ENCODE results near the gene CEP68. TPM values are rescaled to one million over a fixed set of nuclear protein-coding genes. Genes with fewer than 3 reads are reported as not detected.

The CEP68 gene
- total RNA-seq, 4 donors from 2014 or later, result 3.9 to 17.4 (median 8.6) TPM

GRCh38 chr2:65021709-65022108 lies 34.5 kb upstream of the CEP68 start:
- Histone ChIP-seq H3K27ac (no peak overlapping the region), H3K4me3 (no peak overlapping the region), H3K9me3 (no peaks in the 10 kb centered on the region), H3K27me3 (no peaks in the 10 kb centered on the region), H3K4me1 (peaks cover 0 to 30% (median 17%) of the 10 kb centered on the region in 3 donors), H3K36me3 (peaks cover 0 to 61% (median 21%) of the 10 kb centered on the region in 3 donors)
- WGBS, 2 donors, result 59 to 63% methylated on average over 3 to 4 of the region's 4 CpGs
- intact Hi-C loops (cut with DNase I), result no loop called here
- TF ChIP-seq CTCF (IDR thresholded peaks at IDR 0.05) (no peak), POLR2A (IDR thresholded peaks at IDR 0.05) (no peak)
- no peak for DNase-seq

- no peak for DNase-seq
- Histone ChIP-seq H3K9me3 (no peaks in the 10 kb centered on the region), H3K36me3 (peaks cover 0 to 56% (median 21%) of the 10 kb centered on the region in 3 donors), H3K4me1 (peaks cover 0 to 25% (median 17%) of the 10 kb centered on the region in 3 donors), H3K27ac (no peak overlapping the region), H3K4me3 (no peak overlapping the region), H3K27me3 (no peaks in the 10 kb centered on the region)
- 91% methylated on average over 6 of the region's 6 CpGs for WGBS, 2 donors
- intact Hi-C loops (cut with DNase I), result no loop called here
- TF ChIP-seq POLR2A (IDR thresholded peaks at IDR 0.05) (no peak), CTCF (IDR thresholded peaks at IDR 0.05) (no peak)
These were observed 34.0 kb upstream of the CEP68 start for GRCh38 chr2:65022189-65022588.

- DNase-seq, result no peak
- WGBS, 2 donors, result 75% methylated on average over 2 to 5 of the region's 8 CpGs
- H3K9me3 ChIP-seq, result no peaks in the 10 kb centered on the region
- intact Hi-C loops (cut with DNase I), result no loop called here
- peaks cover 0 to 41% (median 16%) of the 10 kb centered on the region in 3 donors for H3K36me3 ChIP-seq
- H3K27ac ChIP-seq, result peak overlapping the region in 1 of 4 donors; percentile 49
- H3K4me1 ChIP-seq, result peaks cover 0 to 23% (median 17%) of the 10 kb centered on the region in 3 donors
- no peak overlapping the region for H3K4me3 ChIP-seq
- TF ChIP-seq POLR2A (IDR thresholded peaks at IDR 0.05), result no peak
- TF ChIP-seq CTCF (IDR thresholded peaks at IDR 0.05), result no peak
- H3K27me3 ChIP-seq, result no peaks in the 10 kb centered on the region
These were observed 32.5 kb upstream of the CEP68 start for GRCh38 chr2:65023742-65024141.

- Histone ChIP-seq H3K4me3 (no peak overlapping the region), H3K4me1 (peaks cover 0 to 23% (median 17%) of the 10 kb centered on the region in 3 donors), H3K36me3 (peaks cover 0 to 35% (median 10%) of the 10 kb centered on the region in 3 donors), H3K9me3 (no peaks in the 10 kb centered on the region), H3K27me3 (no peaks in the 10 kb centered on the region), H3K27ac (peak overlapping the region in 2 of 4 donors; percentile 25 to 49)
- 28 to 42% methylated on average over 4 to 7 of the region's 7 CpGs for WGBS, 2 donors
- intact Hi-C loops (cut with DNase I), result no loop called here
- TF ChIP-seq CTCF (IDR thresholded peaks at IDR 0.05) (no peak), POLR2A (IDR thresholded peaks at IDR 0.05) (no peak)
- no peak for DNase-seq
These were observed 31.9 kb upstream of the CEP68 start for GRCh38 chr2:65024149-65024829.

- peaks cover 0 to 20% (median 17%) of the 10 kb centered on the region in 3 donors for H3K4me1 ChIP-seq
- H3K27me3 ChIP-seq, result no peaks in the 10 kb centered on the region
- H3K4me3 ChIP-seq, result no peak overlapping the region
- no peak overlapping the region for H3K27ac ChIP-seq
- H3K9me3 ChIP-seq, result no peaks in the 10 kb centered on the region
- 82 to 84% methylated on average over 6 to 8 of the region's 8 CpGs for WGBS, 2 donors
- peaks cover 0 to 24% (median 4%) of the 10 kb centered on the region in 3 donors for H3K36me3 ChIP-seq
- TF ChIP-seq POLR2A (IDR thresholded peaks at IDR 0.05), result no peak
- no peak for TF ChIP-seq CTCF (IDR thresholded peaks at IDR 0.05)
- intact Hi-C loops (cut with DNase I), result no loop called here
- DNase-seq, result no peak
These were observed 30.6 kb upstream of the CEP68 start for GRCh38 chr2:65025453-65026123.

All from esophagus squamous epithelium (tissue), 5 donors.